ENCODE results near the gene TIGD1.
"Not testable (repeated sequence)": the region's sequence is repeated elsewhere in the genome, so short reads cannot be mapped to it uniquely, and the experiment has no call there.

The TIGD1 gene

DNA sequence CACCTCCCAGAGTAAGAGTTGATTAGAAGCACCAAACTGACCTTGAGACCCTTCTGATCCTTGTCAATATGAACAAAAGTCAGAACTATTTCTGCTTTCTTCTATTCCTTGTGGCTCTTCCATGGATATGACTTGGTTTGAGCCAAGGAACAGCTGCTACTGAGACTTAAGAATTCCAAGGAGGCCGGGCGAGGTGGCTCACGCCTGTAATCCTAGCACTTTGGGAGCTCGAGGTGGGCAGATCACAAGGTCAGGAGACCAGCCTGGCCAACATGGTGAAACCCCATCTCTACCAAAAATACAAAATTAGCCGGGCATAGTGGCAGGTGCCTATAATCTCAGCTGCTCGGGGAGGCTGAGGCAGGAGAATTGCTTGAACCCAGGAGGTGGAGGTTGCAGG lies 20.1 kb upstream of the TIGD1 start:
- not testable (repeated sequence) for DNase-seq (ENCODE audit: low spot score)

DNA sequence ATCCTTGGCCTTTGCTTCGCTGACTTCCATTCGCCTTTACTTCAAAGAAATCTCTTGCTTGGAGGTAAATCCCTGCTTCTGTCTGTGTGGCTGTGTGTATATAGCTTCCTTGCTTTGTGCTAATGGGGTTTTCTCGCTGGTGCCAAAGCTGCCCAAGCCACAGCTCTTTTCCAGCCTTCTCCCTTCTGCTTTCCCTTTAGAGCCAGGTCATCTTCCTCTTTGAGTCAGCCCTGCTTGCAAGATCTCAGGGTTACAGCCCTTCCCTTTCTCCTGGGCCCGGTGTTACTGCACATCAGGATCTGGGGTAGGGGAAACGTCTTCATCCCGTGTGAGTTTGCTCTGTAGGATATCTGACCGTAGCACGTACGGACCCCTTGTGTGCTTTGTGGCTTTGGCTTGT lies 19.2 kb upstream of the TIGD1 start:
- no peak for DNase-seq (ENCODE audit: low spot score)

DNA sequence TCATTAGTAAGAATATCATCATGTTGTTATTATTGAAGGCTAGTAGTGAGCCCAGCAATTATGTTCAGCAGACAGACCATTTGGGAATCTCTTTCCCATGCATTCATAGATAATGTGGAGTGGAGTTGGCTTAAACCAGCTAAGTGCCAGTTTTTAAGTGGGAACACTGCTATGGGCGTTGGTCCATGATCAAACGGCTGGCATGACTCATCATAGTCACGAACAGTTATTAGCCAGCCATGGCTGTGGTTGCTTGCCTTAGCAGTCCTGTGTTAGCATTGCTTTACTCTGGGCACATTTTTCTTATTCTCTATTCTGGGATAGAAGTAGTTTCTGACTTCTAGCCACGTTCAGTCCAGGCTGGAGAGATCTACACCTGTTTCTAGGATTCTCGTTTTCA lies 17.8 kb upstream of the TIGD1 start:
- DNase-seq (ENCODE audit: low spot score): no peak

DNA sequence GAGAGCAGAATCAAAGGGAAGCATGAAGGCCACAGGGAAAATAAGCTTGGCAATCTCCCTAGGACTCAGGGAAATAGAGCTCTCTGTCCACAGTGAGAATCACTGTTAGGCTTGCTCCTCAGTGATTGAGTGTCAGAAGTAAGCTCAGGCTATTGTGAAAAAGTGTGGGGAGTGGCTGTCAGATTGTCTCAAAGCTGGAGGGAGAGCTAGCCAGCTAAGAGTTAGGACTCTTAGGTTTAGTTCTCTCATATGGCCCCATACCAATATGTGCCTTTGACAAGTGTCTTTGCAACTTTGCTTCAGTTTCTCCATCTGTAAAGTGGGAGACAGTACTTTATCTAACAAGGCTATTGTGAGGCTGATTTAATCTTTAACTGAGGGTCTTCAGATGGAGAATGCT lies 17.4 kb upstream of the TIGD1 start:
- no peak for DNase-seq (ENCODE audit: low spot score)

DNA sequence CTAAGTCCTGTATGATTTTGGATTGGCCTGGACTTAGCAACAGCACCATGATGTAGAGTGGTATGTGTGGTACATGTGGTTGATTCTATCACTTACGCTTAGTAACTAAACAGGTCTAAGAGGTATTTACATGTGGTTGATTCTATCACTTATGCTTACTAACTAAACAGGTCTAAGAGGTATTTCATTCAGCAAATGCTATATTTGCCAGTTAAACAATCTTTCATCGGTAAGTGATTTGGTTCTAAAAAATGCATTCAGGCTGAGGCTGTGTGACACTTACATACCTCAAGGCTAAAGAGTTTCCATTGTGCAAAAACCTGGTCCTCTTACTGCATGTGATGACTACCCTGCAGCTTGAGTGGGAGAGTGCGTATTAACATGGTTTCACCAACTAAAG lies 13.2 kb upstream of the TIGD1 start:
- no peak for DNase-seq (ENCODE audit: low spot score)

DNA sequence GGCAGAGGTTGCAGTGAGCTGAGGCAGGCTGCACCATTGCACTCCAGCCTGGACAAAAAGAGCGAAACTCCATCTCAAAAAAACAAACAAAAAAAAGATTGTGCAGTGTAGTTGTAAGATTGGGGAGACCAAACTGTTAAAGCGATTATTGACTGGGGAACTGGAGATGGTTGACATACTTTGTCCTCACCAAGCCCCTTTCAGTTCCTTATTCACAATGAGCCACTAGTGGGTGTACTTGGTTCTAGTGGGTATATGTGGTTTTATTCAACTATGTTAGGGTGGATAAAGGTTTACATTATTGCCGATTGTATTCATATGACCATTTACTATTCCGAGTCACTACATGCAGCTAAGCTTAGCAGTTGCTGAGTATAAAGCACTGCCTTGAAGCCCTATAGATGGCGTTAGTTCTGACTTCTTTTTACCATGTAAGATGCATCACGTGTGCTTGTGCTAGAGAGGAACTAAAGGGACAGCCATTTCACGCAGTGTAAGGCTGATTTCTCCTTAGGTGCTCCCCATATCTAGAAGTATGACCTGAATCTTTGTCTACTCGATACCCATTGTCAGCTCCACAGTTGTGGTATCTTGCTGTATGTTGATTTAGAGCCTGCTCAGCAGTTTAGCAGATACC lies 12.3 kb upstream of the TIGD1 start:
- DNase-seq (ENCODE audit: low spot score): no peak

DNA sequence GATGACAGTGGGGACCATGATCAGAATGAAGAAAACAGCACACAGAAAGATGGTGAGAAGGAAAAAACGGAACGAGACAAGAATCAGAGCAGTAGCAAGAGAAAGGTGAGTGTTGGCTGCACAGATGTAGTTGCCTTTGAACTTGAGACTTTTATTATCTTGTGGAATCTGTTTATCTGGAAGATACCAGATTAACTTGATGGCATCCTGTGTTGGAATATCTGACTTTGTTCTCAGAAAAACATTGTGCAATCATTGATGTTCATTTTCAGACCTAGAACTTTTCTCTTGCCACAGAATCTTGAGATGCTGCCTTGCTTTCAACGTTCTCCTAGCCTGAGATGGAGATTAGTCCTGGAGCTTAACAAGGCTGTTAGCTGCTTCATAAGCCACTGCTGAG lies 6.1 kb upstream of the TIGD1 start:
- DNase-seq (ENCODE audit: low spot score): no peak

DNA sequence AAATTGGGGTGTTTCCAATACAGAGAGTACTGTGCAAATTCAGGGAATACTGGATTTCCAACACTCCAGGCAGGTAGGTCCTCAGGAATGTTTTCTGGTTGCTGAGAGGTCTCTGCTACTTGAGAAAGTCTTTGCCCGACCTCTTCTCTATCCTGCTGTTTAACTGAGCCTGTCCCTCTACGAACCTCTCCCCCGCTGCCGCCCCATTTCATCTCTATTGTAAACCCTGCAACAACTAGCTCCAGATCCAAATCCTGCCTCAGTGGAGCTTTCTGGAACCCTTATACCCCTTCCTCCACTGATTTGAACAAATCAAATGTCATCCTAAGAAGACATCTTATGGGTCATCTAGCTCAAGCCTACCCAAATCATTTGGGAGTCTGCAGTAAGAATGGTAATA lies 1.4 kb upstream of the TIGD1 start:
- no peak for DNase-seq (ENCODE audit: low spot score)

DNA sequence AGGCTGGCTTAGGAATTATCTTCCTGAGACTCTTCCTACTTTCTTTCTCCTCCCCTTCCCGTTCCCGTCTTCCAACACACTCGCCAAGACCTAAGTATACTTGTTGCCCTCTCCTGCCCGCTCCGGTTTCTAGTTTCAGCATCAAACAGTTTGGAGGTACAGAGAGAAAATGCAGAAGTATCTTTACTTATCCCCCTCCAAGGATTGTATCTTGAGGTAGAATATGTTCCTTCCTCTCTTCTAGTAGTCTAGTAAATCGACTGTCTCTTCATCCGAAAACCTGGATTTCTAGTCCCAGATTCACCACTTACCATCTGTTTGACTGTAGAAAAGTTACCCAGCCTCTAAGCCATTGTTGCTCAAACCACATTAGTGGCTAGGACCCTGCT lies 887 bp upstream of the TIGD1 start:
- no peak for DNase-seq (ENCODE audit: low spot score)

DNA sequence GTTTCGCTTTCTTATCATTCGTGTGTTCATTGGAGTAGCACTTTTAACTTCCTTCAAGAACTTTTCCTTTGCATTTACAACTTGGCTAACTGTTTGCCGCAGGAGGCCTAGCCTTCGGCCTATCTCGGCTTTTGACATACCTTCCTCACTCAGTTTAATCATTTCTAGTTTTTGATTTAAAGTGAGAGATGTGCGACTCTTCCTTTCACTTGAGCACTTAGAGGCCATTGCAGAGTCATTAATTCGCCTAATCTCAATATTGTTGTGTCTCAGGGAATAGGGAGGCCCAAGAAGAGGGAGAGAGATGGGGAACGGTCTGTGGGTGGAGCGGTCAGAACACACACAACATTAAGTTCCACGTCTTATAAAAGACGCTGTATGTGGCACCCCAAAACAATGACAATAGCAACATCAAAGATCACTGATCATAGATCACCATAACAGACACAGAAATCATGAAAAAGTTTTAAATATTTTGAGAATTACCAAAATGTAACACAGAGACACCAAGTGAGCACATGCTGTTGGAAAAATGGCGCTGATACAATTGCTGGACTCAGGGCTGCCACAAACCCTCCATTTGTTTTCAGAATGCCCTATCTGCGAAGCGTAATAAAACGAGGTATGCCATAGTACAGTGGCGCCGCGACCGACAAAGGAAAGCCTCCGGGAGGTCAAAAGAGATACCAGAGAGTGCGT lies 553 bp downstream of the TIGD1 start:
- no peak for DNase-seq (ENCODE audit: low spot score)

DNA sequence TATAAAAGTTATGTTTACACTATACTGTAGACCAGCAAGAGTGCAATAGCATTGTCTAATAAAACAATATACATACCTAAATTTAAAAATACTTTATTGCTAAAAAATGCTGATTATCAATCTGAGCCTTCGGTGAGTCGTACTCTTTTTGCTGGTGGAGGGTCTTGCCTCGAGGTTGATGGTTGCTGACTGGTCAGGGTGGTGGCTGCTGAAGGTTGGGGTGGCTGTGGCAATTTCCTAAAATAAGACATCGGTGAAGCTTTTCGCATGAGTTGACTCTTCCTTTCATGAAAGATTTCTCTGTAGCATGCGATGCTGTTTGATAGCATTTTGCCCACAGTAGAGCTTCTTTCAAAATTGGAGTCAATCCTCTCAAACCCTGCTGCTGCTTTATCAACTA lies 2.4 kb downstream of the TIGD1 start:
- DNase-seq (ENCODE audit: low spot score): no peak

DNA sequence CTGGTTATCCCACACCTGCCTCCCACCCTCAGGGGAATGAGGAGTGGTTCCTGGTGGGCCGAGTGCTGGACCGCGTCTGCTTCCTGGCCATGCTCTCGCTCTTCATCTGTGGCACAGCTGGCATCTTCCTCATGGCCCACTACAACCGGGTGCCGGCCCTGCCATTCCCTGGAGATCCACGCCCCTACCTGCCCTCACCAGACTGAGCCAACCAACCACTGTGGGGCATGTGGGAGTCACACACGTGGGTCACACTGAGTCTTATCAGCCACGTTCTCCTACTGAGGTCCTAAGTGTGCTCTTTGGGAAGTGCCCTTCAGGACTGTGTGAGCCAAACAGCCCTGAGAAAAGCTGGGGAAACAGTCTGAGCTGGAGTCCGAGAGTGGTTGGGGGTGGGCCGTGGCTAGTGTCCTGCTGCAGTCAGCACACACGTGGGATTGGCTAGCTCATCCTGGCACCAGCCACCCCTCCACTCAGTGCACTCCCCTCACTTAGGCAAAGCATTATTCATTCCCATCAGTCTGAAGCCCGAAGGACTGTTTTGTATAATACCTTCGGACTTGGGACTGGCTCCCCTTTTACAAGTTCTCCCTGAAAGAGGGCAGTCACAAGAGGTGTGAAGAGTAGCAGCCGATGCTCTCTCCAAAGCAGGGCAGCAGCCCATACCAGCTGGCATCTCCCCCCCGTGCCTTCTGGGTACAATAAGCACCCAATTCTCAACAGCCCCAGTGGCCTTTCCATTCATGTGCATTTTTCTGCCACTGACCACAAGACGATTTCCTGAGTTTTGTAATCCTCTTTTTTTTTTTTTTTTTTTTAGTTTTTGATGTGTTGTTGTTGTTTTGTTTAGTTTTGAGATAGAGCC lies 4.6 kb downstream of the TIGD1 start:
- no peak for DNase-seq (ENCODE audit: low spot score)

DNA sequence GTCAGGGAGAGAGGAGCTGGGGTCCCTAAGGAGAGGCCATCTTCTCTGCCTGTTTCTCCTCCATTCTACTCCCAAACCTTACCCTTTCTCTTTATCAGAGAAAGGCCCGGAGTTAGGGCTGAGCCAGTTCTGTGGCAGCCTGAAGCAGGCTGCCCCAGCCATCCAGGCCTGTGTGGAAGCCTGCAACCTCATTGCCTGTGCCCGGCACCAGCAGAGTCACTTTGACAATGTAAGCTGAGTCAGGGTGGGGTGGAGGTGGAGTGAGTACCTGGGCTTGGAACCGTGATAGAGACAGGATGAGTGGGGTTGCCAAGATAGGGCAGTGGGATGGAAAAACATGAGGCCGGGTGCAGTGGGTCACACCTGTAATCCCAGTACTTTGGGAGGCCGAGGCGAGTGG lies 5.7 kb downstream of the TIGD1 start:
- DNase-seq (ENCODE audit: low spot score): no peak

DNA sequence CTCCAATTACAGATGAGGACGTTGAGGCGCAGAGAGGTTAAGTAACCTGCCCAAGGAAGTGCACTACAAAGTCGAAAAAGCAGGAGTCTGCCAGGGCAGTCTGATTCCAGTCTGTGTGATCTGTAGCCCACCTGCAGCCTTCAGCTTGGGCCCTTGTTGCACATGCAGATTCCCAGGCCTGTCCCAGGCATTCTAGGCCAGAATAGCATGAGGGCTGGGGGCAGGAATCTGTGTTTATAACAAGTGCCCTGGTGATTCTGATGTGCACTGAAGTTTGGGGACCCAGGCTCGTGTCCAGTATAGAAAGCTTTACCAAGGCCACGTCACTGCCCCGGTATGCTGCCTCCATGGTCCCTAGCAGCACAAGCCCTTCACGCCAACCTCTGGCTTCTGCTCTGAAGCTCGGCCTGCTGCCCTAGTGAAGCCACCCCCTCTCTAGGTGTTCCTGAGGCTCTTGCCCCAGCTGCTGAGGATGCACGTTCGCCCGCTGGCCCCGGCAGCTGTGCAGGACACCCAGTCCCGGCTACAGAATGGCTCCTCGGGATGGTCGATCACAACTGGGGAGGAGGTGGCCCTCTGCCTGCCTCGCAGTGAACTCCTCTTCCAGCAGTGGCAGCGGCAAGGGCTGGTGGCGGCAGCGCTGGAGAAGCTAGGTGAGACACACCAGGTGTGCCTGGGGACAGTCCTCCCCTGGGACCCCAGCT lies 6.3 kb downstream of the TIGD1 start:
- no peak for DNase-seq (ENCODE audit: low spot score)

DNA sequence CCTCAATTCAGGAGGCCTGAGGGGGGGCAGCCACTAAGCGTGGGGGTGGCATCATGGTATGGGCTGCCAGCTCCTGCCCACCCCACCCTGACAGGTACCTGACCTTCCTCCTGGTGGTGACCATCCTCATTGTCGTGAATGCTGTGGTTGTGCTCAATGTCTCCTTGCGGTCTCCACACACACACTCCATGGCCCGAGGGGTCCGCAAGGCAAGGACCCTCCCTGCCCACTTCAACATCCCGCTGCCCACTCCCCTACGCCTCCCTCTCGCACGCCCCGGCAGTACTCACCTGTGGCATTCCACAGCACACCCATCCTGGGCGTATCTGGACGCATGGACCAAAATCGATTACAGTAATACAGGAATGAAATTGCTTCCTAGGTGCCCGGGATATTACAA lies 6.9 kb downstream of the TIGD1 start:
- DNase-seq (ENCODE audit: low spot score): no peak

DNA sequence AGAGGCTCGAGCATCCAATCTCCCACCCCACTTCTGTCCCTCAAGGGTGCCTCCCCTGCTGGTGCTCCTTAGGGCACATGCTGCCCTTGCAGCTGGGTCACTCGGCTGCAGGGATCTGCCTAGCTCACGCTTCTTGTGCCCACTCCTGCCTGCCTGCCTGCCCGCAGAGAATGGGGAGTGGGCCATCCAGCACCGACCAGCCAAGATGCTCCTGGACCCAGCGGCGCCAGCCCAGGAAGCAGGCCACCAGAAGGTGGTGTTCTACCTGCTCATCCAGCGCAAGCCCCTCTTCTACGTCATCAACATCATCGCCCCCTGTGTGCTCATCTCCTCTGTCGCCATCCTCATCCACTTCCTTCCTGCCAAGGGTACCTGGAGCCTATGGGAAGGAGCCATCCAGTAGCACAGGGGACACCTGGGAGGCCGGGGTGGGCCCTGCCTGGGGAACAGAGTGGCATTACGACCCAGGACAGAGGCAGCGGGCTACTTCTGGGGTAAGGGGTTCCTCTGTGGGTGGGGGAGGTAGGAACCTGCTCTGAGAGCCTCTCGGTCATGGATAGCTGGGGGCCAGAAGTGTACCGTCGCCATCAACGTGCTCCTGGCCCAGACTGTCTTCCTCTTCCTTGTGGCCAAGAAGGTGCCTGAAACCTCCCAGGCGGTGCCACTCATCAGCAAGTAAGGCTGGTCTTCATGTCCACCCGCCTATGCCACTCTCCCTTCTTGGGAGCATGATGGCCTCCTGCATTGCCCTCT lies 7.5 kb downstream of the TIGD1 start:
- no peak for DNase-seq (ENCODE audit: low spot score)

DNA sequence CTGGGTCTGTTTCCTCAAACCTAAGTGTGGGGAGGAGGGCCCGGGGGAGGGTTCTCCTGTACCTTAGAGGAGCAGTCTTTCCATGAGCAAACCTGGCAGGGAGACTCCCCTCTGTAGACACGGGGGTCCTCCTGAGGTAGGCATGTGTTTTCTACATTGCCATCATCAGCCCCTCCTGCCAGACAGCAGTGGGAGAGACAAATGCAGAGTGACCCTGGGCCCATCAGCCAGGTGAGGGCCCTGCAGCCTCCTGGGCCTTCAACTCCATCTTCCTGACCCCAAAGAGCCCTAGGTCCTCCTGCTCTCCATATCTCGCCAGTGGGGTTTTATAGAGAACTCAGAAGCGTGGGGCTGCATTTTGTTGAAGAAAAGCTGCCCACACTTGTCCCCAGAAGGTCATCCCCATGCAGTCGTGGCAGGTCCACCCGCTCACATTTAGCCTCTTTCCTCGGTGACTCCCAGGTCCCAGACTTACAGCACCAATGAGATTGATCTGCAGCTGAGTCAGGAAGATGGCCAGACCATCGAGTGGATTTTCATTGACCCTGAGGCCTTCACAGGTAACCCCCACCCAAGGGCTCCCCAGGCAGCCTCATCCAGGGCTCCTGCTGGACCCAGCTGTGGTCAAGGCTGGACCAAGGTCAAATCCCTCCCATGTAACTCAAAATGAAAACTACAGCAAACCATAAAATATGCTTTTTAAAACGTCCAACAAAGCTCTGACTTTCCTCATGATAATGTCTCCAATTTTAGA lies 8.2 kb downstream of the TIGD1 start:
- DNase-seq (ENCODE audit: low spot score): no peak

DNA sequence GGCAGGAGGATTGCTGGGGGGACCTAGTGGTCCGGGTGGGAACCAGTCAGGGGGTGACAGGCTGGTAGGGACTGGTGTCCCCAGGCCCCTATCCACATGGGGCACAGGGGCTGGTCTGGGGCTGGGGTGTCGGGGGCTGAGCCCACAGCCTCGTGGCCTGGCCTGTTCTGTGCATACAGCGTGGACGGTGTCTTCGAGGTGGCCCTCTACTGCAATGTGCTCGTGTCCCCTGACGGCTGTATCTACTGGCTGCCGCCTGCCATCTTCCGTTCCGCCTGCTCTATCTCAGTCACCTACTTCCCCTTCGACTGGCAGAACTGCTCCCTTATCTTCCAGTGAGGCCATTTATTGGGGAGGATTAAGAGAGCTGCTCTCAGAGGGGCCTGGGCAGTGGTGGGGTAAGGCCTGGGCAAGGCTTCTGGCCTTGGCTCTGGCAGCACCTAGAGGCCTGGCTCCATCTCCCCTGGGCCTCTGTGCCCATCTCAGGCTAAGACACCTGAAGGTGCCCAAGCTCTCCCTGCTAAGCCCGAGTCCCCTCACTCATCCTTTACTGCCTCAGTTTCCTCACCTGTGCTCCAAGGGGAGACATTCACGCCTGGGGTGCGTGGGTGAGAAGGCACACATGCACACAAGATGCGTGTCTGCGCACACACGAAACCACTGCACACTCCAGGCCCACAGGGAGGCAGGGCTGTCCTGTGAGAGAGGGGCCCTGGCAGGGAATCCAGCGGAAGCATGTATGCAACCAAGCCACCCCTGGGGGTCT lies 9.0 kb downstream of the TIGD1 start:
- no peak for DNase-seq (ENCODE audit: low spot score)

DNA sequence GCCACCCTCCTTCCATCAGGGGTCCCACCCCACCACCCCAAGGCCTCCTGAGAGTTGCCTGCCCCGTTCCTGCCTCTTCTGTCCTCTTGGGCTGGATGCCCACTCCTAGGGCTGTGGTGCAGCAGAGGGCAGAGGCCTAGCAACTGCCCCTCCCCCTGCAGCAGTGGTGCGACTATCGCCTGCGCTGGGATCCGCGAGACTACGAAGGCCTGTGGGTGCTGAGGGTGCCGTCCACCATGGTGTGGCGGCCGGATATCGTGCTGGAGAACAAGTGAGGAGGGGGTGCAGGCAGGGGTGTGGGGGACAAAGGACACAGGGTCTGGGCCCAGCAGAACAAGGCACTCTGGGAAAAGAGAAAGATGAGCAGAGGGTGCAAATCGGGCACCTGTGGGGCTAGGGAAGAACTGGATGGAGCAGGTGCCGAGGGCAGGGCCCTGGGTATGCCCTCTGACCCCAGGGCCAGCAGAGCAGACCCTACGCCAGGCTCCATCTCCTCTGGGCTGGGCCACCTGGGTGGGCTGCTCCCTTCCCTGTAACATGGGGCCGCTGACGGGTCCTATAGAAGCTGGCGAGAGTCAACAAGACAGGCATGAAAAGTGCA lies 9.8 kb downstream of the TIGD1 start:
- no peak for DNase-seq (ENCODE audit: low spot score)

Measured in D341Med (cell line).